ENCODE results near the gene SLC34A1. TPM values are rescaled to one million over a fixed set of nuclear protein-coding genes. Genes with fewer than 3 reads are reported as not detected.

The SLC34A1 gene
- total and polyA plus RNA-seq, 2 of the 13 experiments (the other 11 are each of a cell fraction or from before 2014, with no cell fraction given), result 0.03 to 0.20 TPM

DNA sequence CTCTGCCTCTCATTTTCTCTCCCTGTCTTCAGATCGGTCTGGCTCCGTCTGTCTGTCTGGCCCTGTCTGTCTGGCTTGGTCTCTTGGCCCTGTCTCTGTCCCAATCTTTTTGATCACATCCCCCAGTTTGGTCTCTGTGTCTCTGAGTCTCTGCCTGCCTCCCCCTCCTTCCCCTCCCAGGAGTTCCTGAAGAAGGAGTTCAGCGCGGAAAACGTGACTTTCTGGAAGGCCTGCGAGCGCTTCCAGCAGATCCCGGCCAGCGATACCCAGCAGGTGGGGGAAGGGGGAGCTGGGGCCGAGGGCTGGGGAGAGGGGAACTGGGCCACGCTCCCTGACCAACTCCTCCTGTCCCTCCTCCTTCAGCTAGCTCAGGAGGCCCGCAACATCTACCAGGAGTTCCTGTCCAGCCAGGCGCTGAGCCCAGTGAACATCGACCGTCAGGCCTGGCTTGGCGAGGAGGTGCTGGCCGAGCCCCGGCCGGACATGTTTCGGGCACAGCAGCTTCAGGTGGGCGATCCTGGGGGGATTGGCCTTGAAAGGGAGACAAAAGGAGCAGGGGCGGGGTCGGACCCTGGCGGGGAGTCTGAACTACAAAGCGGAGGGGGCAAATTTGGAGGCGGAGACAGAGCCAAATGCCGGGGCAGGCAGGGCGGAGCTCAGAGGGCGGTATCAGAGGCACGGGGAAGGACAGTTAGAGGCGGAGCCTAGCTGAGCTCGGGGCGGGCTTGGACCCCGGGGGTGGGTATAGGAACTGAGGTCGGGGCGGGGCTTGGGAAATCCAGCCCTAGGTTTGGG, 17.5 kb upstream of the SLC34A1 start (continued):
- TF ChIP-seq, protein P1, sequence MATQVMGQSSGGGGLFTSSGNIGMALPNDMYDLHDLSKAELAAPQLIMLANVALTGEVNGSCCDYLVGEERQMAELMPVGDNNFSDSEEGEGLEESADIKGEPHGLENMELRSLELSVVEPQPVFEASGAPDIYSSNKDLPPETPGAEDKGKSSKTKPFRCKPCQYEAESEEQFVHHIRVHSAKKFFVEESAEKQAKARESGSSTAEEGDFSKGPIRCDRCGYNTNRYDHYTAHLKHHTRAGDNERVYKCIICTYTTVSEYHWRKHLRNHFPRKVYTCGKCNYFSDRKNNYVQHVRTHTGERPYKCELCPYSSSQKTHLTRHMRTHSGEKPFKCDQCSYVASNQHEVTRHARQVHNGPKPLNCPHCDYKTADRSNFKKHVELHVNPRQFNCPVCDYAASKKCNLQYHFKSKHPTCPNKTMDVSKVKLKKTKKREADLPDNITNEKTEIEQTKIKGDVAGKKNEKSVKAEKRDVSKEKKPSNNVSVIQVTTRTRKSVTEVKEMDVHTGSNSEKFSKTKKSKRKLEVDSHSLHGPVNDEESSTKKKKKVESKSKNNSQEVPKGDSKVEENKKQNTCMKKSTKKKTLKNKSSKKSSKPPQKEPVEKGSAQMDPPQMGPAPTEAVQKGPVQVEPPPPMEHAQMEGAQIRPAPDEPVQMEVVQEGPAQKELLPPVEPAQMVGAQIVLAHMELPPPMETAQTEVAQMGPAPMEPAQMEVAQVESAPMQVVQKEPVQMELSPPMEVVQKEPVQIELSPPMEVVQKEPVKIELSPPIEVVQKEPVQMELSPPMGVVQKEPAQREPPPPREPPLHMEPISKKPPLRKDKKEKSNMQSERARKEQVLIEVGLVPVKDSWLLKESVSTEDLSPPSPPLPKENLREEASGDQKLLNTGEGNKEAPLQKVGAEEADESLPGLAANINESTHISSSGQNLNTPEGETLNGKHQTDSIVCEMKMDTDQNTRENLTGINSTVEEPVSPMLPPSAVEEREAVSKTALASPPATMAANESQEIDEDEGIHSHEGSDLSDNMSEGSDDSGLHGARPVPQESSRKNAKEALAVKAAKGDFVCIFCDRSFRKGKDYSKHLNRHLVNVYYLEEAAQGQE (IDR thresholded peaks at IDR 0.05; ENCODE audit: borderline replicate concordance in 1 of 2, low read depth in 1 of 2, low read length in 2 of 2), result no peak
- TF ChIP-seq, protein P2, sequence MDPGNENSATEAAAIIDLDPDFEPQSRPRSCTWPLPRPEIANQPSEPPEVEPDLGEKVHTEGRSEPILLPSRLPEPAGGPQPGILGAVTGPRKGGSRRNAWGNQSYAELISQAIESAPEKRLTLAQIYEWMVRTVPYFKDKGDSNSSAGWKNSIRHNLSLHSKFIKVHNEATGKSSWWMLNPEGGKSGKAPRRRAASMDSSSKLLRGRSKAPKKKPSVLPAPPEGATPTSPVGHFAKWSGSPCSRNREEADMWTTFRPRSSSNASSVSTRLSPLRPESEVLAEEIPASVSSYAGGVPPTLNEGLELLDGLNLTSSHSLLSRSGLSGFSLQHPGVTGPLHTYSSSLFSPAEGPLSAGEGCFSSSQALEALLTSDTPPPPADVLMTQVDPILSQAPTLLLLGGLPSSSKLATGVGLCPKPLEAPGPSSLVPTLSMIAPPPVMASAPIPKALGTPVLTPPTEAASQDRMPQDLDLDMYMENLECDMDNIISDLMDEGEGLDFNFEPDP (CRISPR knock-in tag; conservative IDR thresholded peaks at IDR 0.05), result no peak
- TF ChIP-seq, protein P3, sequence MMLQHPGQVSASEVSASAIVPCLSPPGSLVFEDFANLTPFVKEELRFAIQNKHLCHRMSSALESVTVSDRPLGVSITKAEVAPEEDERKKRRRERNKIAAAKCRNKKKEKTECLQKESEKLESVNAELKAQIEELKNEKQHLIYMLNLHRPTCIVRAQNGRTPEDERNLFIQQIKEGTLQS (CRISPR knock-in tag; IDR thresholded peaks at IDR 0.05), result no peak
- TF ChIP-seq ZNF788 (CRISPR knock-in tag; IDR thresholded peaks at IDR 0.05; ENCODE audit: borderline replicate concordance) (peak; percentile 64; the same call in 1 of the 2 replicates), ZNF274 (CRISPR knock-in tag; IDR thresholded peaks at IDR 0.05) (peak; percentile 49; the same call in 1 of the 2 replicates), SALL2 (CRISPR knock-in tag; IDR thresholded peaks at IDR 0.05) (peak; percentile 63; the same call in 1 of the 2 replicates), ZNF556 (CRISPR knock-in tag; IDR thresholded peaks at IDR 0.05; ENCODE audit: borderline replicate concordance) (peak; percentile 56; the same call in 1 of the 2 replicates), PITX1 (CRISPR knock-in tag; IDR thresholded peaks at IDR 0.05) (0 out of 2 replicates have a peak, but pooled peaks have one; percentile 35), ZNF652 (CRISPR knock-in tag; IDR thresholded peaks at IDR 0.05; ENCODE audit: borderline replicate concordance, low read depth) (no peak), ZNF563 (CRISPR knock-in tag; IDR thresholded peaks at IDR 0.05) (peak; percentile 29; the same call in 1 of the 2 replicates), HNRNPLL (IDR thresholded peaks at IDR 0.05; ENCODE audit: low read depth, low read length, poor library complexity, severe bottlenecking) (peak; percentile 59), ZNF34 (CRISPR knock-in tag; IDR thresholded peaks at IDR 0.05; ENCODE audit: borderline replicate concordance) (0 out of 2 replicates have a peak, but pooled peaks have one; percentile 50), ELF1 (CRISPR knock-in tag; IDR thresholded peaks at IDR 0.05) (0 out of 2 replicates have a peak, but pooled peaks have one; percentile 12)
- TF ChIP-seq, protein P4, sequence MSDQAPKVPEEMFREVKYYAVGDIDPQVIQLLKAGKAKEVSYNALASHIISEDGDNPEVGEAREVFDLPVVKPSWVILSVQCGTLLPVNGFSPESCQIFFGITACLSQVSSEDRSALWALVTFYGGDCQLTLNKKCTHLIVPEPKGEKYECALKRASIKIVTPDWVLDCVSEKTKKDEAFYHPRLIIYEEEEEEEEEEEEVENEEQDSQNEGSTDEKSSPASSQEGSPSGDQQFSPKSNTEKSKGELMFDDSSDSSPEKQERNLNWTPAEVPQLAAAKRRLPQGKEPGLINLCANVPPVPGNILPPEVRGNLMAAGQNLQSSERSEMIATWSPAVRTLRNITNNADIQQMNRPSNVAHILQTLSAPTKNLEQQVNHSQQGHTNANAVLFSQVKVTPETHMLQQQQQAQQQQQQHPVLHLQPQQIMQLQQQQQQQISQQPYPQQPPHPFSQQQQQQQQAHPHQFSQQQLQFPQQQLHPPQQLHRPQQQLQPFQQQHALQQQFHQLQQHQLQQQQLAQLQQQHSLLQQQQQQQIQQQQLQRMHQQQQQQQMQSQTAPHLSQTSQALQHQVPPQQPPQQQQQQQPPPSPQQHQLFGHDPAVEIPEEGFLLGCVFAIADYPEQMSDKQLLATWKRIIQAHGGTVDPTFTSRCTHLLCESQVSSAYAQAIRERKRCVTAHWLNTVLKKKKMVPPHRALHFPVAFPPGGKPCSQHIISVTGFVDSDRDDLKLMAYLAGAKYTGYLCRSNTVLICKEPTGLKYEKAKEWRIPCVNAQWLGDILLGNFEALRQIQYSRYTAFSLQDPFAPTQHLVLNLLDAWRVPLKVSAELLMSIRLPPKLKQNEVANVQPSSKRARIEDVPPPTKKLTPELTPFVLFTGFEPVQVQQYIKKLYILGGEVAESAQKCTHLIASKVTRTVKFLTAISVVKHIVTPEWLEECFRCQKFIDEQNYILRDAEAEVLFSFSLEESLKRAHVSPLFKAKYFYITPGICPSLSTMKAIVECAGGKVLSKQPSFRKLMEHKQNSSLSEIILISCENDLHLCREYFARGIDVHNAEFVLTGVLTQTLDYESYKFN (CRISPR knock-in tag; conservative IDR thresholded peaks at IDR 0.05), result peak; percentile 50
- TF ChIP-seq, protein P5, sequence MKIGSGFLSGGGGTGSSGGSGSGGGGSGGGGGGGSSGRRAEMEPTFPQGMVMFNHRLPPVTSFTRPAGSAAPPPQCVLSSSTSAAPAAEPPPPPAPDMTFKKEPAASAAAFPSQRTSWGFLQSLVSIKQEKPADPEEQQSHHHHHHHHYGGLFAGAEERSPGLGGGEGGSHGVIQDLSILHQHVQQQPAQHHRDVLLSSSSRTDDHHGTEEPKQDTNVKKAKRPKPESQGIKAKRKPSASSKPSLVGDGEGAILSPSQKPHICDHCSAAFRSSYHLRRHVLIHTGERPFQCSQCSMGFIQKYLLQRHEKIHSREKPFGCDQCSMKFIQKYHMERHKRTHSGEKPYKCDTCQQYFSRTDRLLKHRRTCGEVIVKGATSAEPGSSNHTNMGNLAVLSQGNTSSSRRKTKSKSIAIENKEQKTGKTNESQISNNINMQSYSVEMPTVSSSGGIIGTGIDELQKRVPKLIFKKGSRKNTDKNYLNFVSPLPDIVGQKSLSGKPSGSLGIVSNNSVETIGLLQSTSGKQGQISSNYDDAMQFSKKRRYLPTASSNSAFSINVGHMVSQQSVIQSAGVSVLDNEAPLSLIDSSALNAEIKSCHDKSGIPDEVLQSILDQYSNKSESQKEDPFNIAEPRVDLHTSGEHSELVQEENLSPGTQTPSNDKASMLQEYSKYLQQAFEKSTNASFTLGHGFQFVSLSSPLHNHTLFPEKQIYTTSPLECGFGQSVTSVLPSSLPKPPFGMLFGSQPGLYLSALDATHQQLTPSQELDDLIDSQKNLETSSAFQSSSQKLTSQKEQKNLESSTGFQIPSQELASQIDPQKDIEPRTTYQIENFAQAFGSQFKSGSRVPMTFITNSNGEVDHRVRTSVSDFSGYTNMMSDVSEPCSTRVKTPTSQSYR (CRISPR knock-in tag; IDR thresholded peaks at IDR 0.05; ENCODE audit: borderline replicate concordance), result peak; percentile 60; the same call in 1 of the 2 replicates
